DOHH2 (cell line): ENCODE measurements around the gene PON3.

Experiments
- EZH2phosphoT487 ChIP-seq: fragments of 200-600 bp; sonication (generic); IDR thresholded peaks from 2 replicates; pipeline ENCODE4 v1.6.1; 2017; ENCODE audit warnings: borderline replicate concordance, mild to moderate bottlenecking, antibody characterized with exemption, low read length, moderate library complexity, mixed read lengths
- TF ChIP-seq, protein P1 (sequence below): fragments of 200-600 bp; sonication (generic); IDR thresholded peaks from one replicate; pipeline ENCODE4 v1.5.1; 2014; ENCODE audit warnings: antibody characterized with exemption, mild to moderate bottlenecking, low read depth, low read length; ENCODE audit not compliant: poor library complexity, severe bottlenecking

DNA sequence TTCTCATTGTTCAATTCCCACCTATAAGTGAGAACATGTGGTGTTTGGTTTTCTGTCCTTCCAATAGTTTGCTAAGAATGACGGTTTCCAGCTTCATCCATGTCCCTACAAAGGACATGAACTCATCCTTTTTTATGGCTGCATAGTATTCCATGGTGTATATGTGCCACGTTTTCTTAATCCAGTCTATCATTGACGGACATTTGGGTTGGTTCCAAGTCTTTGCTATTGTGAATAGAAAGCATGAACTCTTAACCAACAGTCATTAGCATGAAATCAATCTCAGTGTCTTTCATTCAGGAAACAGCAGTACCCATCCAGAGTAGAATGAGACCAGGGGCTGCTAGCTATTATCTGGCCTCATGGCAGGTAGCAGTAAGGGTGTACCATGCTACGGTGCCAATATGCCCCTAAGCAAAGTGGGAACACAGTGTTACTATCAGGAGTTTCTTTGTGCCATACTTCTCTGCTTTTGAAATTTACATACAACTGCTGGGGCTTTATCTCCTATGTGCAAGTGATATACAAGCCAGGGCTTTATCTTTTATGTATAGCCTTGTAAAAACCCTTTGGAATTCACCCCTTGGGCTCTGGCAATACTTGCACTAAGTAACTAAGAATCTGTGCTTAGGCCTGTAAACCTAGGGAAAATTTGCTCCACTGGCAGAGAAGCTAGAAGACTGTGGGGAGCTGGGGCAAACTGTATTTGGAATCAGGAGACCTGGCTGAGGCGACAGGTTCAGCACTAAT lies 33.2 kb upstream of the PON3 start:
- TF ChIP-seq, protein P1, sequence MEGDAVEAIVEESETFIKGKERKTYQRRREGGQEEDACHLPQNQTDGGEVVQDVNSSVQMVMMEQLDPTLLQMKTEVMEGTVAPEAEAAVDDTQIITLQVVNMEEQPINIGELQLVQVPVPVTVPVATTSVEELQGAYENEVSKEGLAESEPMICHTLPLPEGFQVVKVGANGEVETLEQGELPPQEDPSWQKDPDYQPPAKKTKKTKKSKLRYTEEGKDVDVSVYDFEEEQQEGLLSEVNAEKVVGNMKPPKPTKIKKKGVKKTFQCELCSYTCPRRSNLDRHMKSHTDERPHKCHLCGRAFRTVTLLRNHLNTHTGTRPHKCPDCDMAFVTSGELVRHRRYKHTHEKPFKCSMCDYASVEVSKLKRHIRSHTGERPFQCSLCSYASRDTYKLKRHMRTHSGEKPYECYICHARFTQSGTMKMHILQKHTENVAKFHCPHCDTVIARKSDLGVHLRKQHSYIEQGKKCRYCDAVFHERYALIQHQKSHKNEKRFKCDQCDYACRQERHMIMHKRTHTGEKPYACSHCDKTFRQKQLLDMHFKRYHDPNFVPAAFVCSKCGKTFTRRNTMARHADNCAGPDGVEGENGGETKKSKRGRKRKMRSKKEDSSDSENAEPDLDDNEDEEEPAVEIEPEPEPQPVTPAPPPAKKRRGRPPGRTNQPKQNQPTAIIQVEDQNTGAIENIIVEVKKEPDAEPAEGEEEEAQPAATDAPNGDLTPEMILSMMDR: no peak
- TF ChIP-seq EZH2phosphoT487: no peak
